ENCODE measurements around the gene SMG6.

SMG6 gene

GRCh38 chr17:2017274-2017941, 286.2 kb downstream of the SMG6 start:
- no peak overlapping the region for H2BK15ac ChIP-seq (ENCODE audit: low read length)
- H3K27ac ChIP-seq (replicated peaks; ENCODE audit: low read length), result no peak overlapping the region
- H3K4ac ChIP-seq (ENCODE audit: low read length), result no peak overlapping the region
- H3K36me3 ChIP-seq (replicated peaks in 1 of 2; ENCODE audit: control insufficient read depth in 2 of 2, insufficient read depth in 2 of 2, low read length in 2 of 2), result no peaks in the 10 kb centered on the region
- peaks cover 0 to 3% of the 10 kb centered on the region in 2 donors for H3K9me3 ChIP-seq (replicated peaks in 1 of 2; ENCODE audit: control insufficient read depth in 2 of 2, insufficient read depth in 1 of 2, low read depth in 1 of 2, low read length in 2 of 2)
- no peak overlapping the region for H4K8ac ChIP-seq (ENCODE audit: low read depth, low read length)
- no peaks in the 10 kb centered on the region for H3K79me1 ChIP-seq (ENCODE audit: low read depth, low read length)
- no peak overlapping the region for H3K23ac ChIP-seq (ENCODE audit: low read depth, low read length, poor library complexity)
- H3K18ac ChIP-seq (ENCODE audit: low read length), result peak overlapping the region; percentile 6
- no peak overlapping the region for H4K91ac ChIP-seq (ENCODE audit: low read depth, low read length, poor library complexity)
- no peak overlapping the region for H2AFZ ChIP-seq (ENCODE audit: low read length)
- H3K27me3 ChIP-seq (ENCODE audit: control insufficient read depth in 3 of 3, insufficient read depth in 3 of 3, low read depth in 1 of 3, low read length in 3 of 3), result peaks cover 0 to 45% (median 0%) of the 10 kb centered on the region in 3 experiments
- peak overlapping the region; percentile 65 for H2AK5ac ChIP-seq (ENCODE audit: low read depth, low read length)
- no peak overlapping the region for H3K9ac ChIP-seq (ENCODE audit: low read depth, low read length, poor library complexity)
- no peak overlapping the region for H3K14ac ChIP-seq (ENCODE audit: low read length)
- H2BK5ac ChIP-seq (ENCODE audit: low read length), result no peak overlapping the region
- H2BK12ac ChIP-seq (ENCODE audit: low read length), result no peak overlapping the region
- no CpG with 5 or more reads among the region's 19 CpGs for WGBS, 2 donors (ENCODE audit: extremely low coverage in 2 of 2, insufficient read length in 2 of 2, insufficient replicate concordance in 1 of 2)
- peaks cover 2 to 20% of the 10 kb centered on the region in 2 donors for H3K4me1 ChIP-seq (ENCODE audit: control insufficient read depth in 2 of 2, insufficient read depth in 1 of 2, low read depth in 1 of 2, low read length in 2 of 2)
- peak overlapping the region in 1 of 2 donors; percentile 42 for H3K4me3 ChIP-seq (ENCODE audit: low read length in 2 of 2)
- no peak overlapping the region for H2BK120ac ChIP-seq (ENCODE audit: low read depth, low read length)
- H3K4me2 ChIP-seq (ENCODE audit: insufficient read depth, low read length, poor library complexity, severe bottlenecking), result no peak overlapping the region
- DNase-seq (ENCODE audit: low spot score), result no peak

- peaks cover 0 to 3% of the 10 kb centered on the region in 2 donors for H3K9me3 ChIP-seq (replicated peaks in 1 of 2; ENCODE audit: control insufficient read depth in 2 of 2, insufficient read depth in 1 of 2, low read depth in 1 of 2, low read length in 2 of 2)
- DNase-seq (ENCODE audit: low spot score), result no peak
- H3K23ac ChIP-seq (ENCODE audit: low read depth, low read length, poor library complexity), result peak overlapping the region; percentile 69
- H3K14ac ChIP-seq (ENCODE audit: low read length), result no peak overlapping the region
- peak overlapping the region; percentile 54 for H3K9ac ChIP-seq (ENCODE audit: low read depth, low read length, poor library complexity)
- H3K36me3 ChIP-seq (replicated peaks in 1 of 2; ENCODE audit: control insufficient read depth in 2 of 2, insufficient read depth in 2 of 2, low read length in 2 of 2), result no peaks in the 10 kb centered on the region
- H4K91ac ChIP-seq (ENCODE audit: low read depth, low read length, poor library complexity), result no peak overlapping the region
- H2BK120ac ChIP-seq (ENCODE audit: low read depth, low read length), result no peak overlapping the region
- H3K79me1 ChIP-seq (ENCODE audit: low read depth, low read length), result no peaks in the 10 kb centered on the region
- peak overlapping the region; percentile 83 for H3K18ac ChIP-seq (ENCODE audit: low read length)
- H2AFZ ChIP-seq (ENCODE audit: low read length), result no peak overlapping the region
- H2BK15ac ChIP-seq (ENCODE audit: low read length), result peak overlapping the region; percentile 31
- H2BK12ac ChIP-seq (ENCODE audit: low read length), result no peak overlapping the region
- no peak overlapping the region for H3K4me2 ChIP-seq (ENCODE audit: insufficient read depth, low read length, poor library complexity, severe bottlenecking)
- H3K4me3 ChIP-seq (ENCODE audit: low read length in 2 of 2), result no peak overlapping the region
- WGBS, 2 donors (ENCODE audit: extremely low coverage in 2 of 2, insufficient read length in 2 of 2, insufficient replicate concordance in 1 of 2), result no CpG with 5 or more reads among the region's 20 CpGs
- H3K4ac ChIP-seq (ENCODE audit: low read length), result no peak overlapping the region
- H3K4me1 ChIP-seq (ENCODE audit: control insufficient read depth in 2 of 2, insufficient read depth in 1 of 2, low read depth in 1 of 2, low read length in 2 of 2), result peaks cover 9 to 24% of the 10 kb centered on the region in 2 donors
- no peak overlapping the region for H2AK5ac ChIP-seq (ENCODE audit: low read depth, low read length)
- H4K8ac ChIP-seq (ENCODE audit: low read depth, low read length), result no peak overlapping the region
- no peak overlapping the region for H3K27ac ChIP-seq (replicated peaks; ENCODE audit: low read length)
- H2BK5ac ChIP-seq (ENCODE audit: low read length), result peak overlapping the region; percentile 60
- H3K27me3 ChIP-seq (ENCODE audit: control insufficient read depth in 3 of 3, insufficient read depth in 3 of 3, low read depth in 1 of 3, low read length in 3 of 3), result peaks cover 0 to 42% (median 0%) of the 10 kb centered on the region in 3 experiments
Observed at GRCh38 chr17:2016494-2016893, 287.1 kb downstream of the SMG6 start.

- no peak overlapping the region for H3K27ac ChIP-seq (replicated peaks; ENCODE audit: low read length)
- no peak overlapping the region for H3K9ac ChIP-seq (ENCODE audit: low read depth, low read length, poor library complexity)
- peak overlapping the region; percentile 67 for H2BK12ac ChIP-seq (ENCODE audit: low read length)
- peak overlapping the region; percentile 21 for H3K23ac ChIP-seq (ENCODE audit: low read depth, low read length, poor library complexity)
- H3K9me3 ChIP-seq (replicated peaks in 1 of 2; ENCODE audit: control insufficient read depth in 2 of 2, insufficient read depth in 1 of 2, low read depth in 1 of 2, low read length in 2 of 2), result peaks cover 0 to 3% of the 10 kb centered on the region in 2 donors
- H4K91ac ChIP-seq (ENCODE audit: low read depth, low read length, poor library complexity), result no peak overlapping the region
- no peak overlapping the region for H4K8ac ChIP-seq (ENCODE audit: low read depth, low read length)
- H2AFZ ChIP-seq (ENCODE audit: low read length), result no peak overlapping the region
- H3K14ac ChIP-seq (ENCODE audit: low read length), result peak overlapping the region; percentile 0
- no peak overlapping the region for H3K4ac ChIP-seq (ENCODE audit: low read length)
- whole genome bisulfite sequencing, 2 donors (ENCODE audit: extremely low coverage in 2 of 2, insufficient read length in 2 of 2, insufficient replicate concordance in 1 of 2), result no CpG with 5 or more reads among the region's 14 CpGs
- H2AK5ac ChIP-seq (ENCODE audit: low read depth, low read length), result peak overlapping the region; percentile 12
- H3K4me1 ChIP-seq (ENCODE audit: control insufficient read depth in 2 of 2, insufficient read depth in 1 of 2, low read depth in 1 of 2, low read length in 2 of 2), result peaks cover 12 to 21% of the 10 kb centered on the region in 2 donors
- peaks cover 0 to 33% (median 0%) of the 10 kb centered on the region in 3 experiments for H3K27me3 ChIP-seq (ENCODE audit: control insufficient read depth in 3 of 3, insufficient read depth in 3 of 3, low read depth in 1 of 3, low read length in 3 of 3)
- no peak overlapping the region for H2BK120ac ChIP-seq (ENCODE audit: low read depth, low read length)
- no peak overlapping the region for H2BK15ac ChIP-seq (ENCODE audit: low read length)
- no peaks in the 10 kb centered on the region for H3K79me1 ChIP-seq (ENCODE audit: low read depth, low read length)
- no peak for DNase-seq (ENCODE audit: low spot score)
- H3K4me3 ChIP-seq (ENCODE audit: low read length in 2 of 2), result no peak overlapping the region
- H3K4me2 ChIP-seq (ENCODE audit: insufficient read depth, low read length, poor library complexity, severe bottlenecking), result no peak overlapping the region
- H3K18ac ChIP-seq (ENCODE audit: low read length), result peak overlapping the region; percentile 44
- no peak overlapping the region for H2BK5ac ChIP-seq (ENCODE audit: low read length)
- H3K36me3 ChIP-seq (replicated peaks in 1 of 2; ENCODE audit: control insufficient read depth in 2 of 2, insufficient read depth in 2 of 2, low read length in 2 of 2), result no peaks in the 10 kb centered on the region
Observed at GRCh38 chr17:2015314-2015713, 288.3 kb downstream of the SMG6 start.

GRCh38 chr17:2013994-2014317, 289.6 kb downstream of the SMG6 start:
- H4K8ac ChIP-seq (ENCODE audit: low read depth, low read length), result no peak overlapping the region
- no peaks in the 10 kb centered on the region for H3K79me1 ChIP-seq (ENCODE audit: low read depth, low read length)
- no peak overlapping the region for H3K27ac ChIP-seq (replicated peaks; ENCODE audit: low read length)
- no peak overlapping the region for H3K18ac ChIP-seq (ENCODE audit: low read length)
- H4K91ac ChIP-seq (ENCODE audit: low read depth, low read length, poor library complexity), result no peak overlapping the region
- no peaks in the 10 kb centered on the region for H3K36me3 ChIP-seq (replicated peaks in 1 of 2; ENCODE audit: control insufficient read depth in 2 of 2, insufficient read depth in 2 of 2, low read length in 2 of 2)
- H3K23ac ChIP-seq (ENCODE audit: low read depth, low read length, poor library complexity), result no peak overlapping the region
- no peak overlapping the region for H3K4ac ChIP-seq (ENCODE audit: low read length)
- peaks cover 0 to 19% (median 0%) of the 10 kb centered on the region in 3 experiments for H3K27me3 ChIP-seq (ENCODE audit: control insufficient read depth in 3 of 3, insufficient read depth in 3 of 3, low read depth in 1 of 3, low read length in 3 of 3)
- no peak overlapping the region for H3K4me2 ChIP-seq (ENCODE audit: insufficient read depth, low read length, poor library complexity, severe bottlenecking)
- no peak for DNase-seq (ENCODE audit: low spot score)
- H3K4me1 ChIP-seq (ENCODE audit: control insufficient read depth in 2 of 2, insufficient read depth in 1 of 2, low read depth in 1 of 2, low read length in 2 of 2), result peaks cover 12 to 21% of the 10 kb centered on the region in 2 donors
- no peak overlapping the region for H2AFZ ChIP-seq (ENCODE audit: low read length)
- no peak overlapping the region for H2BK12ac ChIP-seq (ENCODE audit: low read length)
- H2BK15ac ChIP-seq (ENCODE audit: low read length), result no peak overlapping the region
- no peak overlapping the region for H3K4me3 ChIP-seq (ENCODE audit: low read length in 2 of 2)
- no peak overlapping the region for H3K9ac ChIP-seq (ENCODE audit: low read depth, low read length, poor library complexity)
- peak overlapping the region; percentile 79 for H2AK5ac ChIP-seq (ENCODE audit: low read depth, low read length)
- H2BK5ac ChIP-seq (ENCODE audit: low read length), result no peak overlapping the region
- H3K9me3 ChIP-seq (replicated peaks in 1 of 2; ENCODE audit: control insufficient read depth in 2 of 2, insufficient read depth in 1 of 2, low read depth in 1 of 2, low read length in 2 of 2), result peaks cover 0 to 3% of the 10 kb centered on the region in 2 donors
- WGBS, 2 donors (ENCODE audit: extremely low coverage in 2 of 2, insufficient read length in 2 of 2, insufficient replicate concordance in 1 of 2), result no CpG with 5 or more reads among the region's 1 CpG
- no peak overlapping the region for H2BK120ac ChIP-seq (ENCODE audit: low read depth, low read length)
- no peak overlapping the region for H3K14ac ChIP-seq (ENCODE audit: low read length)
